ENCODE measurements around the gene APBB1. TPM values are rescaled to one million over a fixed set of nuclear protein-coding genes. Genes with fewer than 3 reads are reported as not detected.

Gene APBB1
- total RNA-seq, 4 donors from 2014 or later = 19.7 to 23.4 (median 20.2) TPM

GRCh38 chr11:6455070-6455469 is 36.2 kb upstream of the APBB1 start:
- no peak for DNase-seq (ENCODE audit: low spot score in 2 of 2)
- 84 to 85% methylated on average over 2 of the region's 2 CpGs for WGBS, 2 donors
- intact Hi-C loops (cut with DNase I; ENCODE audit: low total_unique reads) = no loop called here
- no peak overlapping the region for H3K4me3 ChIP-seq (ENCODE audit: low read depth, poor library complexity, severe bottlenecking)
- TF ChIP-seq CTCF (IDR thresholded peaks at IDR 0.05) (no peak), POLR2A (IDR thresholded peaks at IDR 0.05) (no peak)

- DNase-seq (ENCODE audit: low spot score in 2 of 2) = no peak
- intact Hi-C loops (cut with DNase I; ENCODE audit: low total_unique reads) = no loop called here
- TF ChIP-seq POLR2A (IDR thresholded peaks at IDR 0.05) (no peak), CTCF (IDR thresholded peaks at IDR 0.05) (no peak)
- whole genome bisulfite sequencing, 2 donors = 89 to 92% methylated on average over 2 of the region's 2 CpGs
- no peak overlapping the region for H3K4me3 ChIP-seq (ENCODE audit: low read depth, poor library complexity, severe bottlenecking)
These were observed 34.3 kb upstream of the APBB1 start for GRCh38 chr11:6453152-6453551.

GRCh38 chr11:6452219-6452618 is 33.3 kb upstream of the APBB1 start:
- WGBS, 2 donors = 81 to 84% methylated on average over 3 of the region's 3 CpGs
- no peak overlapping the region for H3K4me3 ChIP-seq (ENCODE audit: low read depth, poor library complexity, severe bottlenecking)
- intact Hi-C loops (cut with DNase I; ENCODE audit: low total_unique reads) = no loop called here
- DNase-seq (ENCODE audit: low spot score in 2 of 2) = no peak
- TF ChIP-seq CTCF (IDR thresholded peaks at IDR 0.05) (no peak), POLR2A (IDR thresholded peaks at IDR 0.05) (no peak)

- no peak for DNase-seq (ENCODE audit: low spot score in 2 of 2)
- TF ChIP-seq POLR2A (IDR thresholded peaks at IDR 0.05) (no peak), CTCF (IDR thresholded peaks at IDR 0.05) (no peak)
- intact Hi-C loops (cut with DNase I; ENCODE audit: low total_unique reads) = no loop called here
- no peak overlapping the region for H3K4me3 ChIP-seq (ENCODE audit: low read depth, poor library complexity, severe bottlenecking)
- WGBS, 2 donors = 88 to 93% methylated on average over 3 of the region's 3 CpGs
These were observed 29.7 kb upstream of the APBB1 start for GRCh38 chr11:6448574-6448973.

- 25 to 26% methylated on average over 5 of the region's 5 CpGs for WGBS, 2 donors
- no peak overlapping the region for H3K4me3 ChIP-seq (ENCODE audit: low read depth, poor library complexity, severe bottlenecking)
- peak in 1 of 3 donors; percentile 55 for TF ChIP-seq CTCF (IDR thresholded peaks at IDR 0.05)
- TF ChIP-seq POLR2A (IDR thresholded peaks at IDR 0.05) = no peak
- DNase-seq (ENCODE audit: low spot score in 2 of 2) = peak; percentile 38 to 88
- intact Hi-C loops (cut with DNase I; ENCODE audit: low total_unique reads) = loop anchor here (5.0 kb wide), 1 partner anchor 61 kb away; no protein-coding TSS in a partner anchor
These were observed 24.5 kb upstream of the APBB1 start for GRCh38 chr11:6443269-6444003.

GRCh38 chr11:6442441-6442840 is 23.5 kb upstream of the APBB1 start:
- 89 to 96% methylated on average over 4 of the region's 4 CpGs for WGBS, 2 donors
- intact Hi-C loops (cut with DNase I; ENCODE audit: low total_unique reads) = loop anchor here (5.0 kb wide), 1 partner anchor 60 kb away; no protein-coding TSS in a partner anchor
- DNase-seq (ENCODE audit: low spot score in 2 of 2) = no peak
- H3K4me3 ChIP-seq (ENCODE audit: low read depth, poor library complexity, severe bottlenecking) = no peak overlapping the region
- TF ChIP-seq CTCF (IDR thresholded peaks at IDR 0.05) (no peak), POLR2A (IDR thresholded peaks at IDR 0.05) (no peak)

Data from lower leg skin (tissue), 4 donors.